Measurements from ENCODE around the gene LRSAM1. TPM values are rescaled to one million over a fixed set of nuclear protein-coding genes. Genes with fewer than 3 reads are reported as not detected.
A peak's percentile ranks its signal among the peaks of the same experiment; 100 is the strongest.

Gene LRSAM1
- total RNA-seq, 6 donors from 2014 or later: 12.9 to 77.5 (median 25.4) TPM

- H3K4me3 ChIP-seq: no peak overlapping the region
- peaks cover 3 to 90% (median 50%) of the 10 kb centered on the region in 4 donors for H3K36me3 ChIP-seq
- no peaks in the 10 kb centered on the region for H3K27me3 ChIP-seq
- whole genome bisulfite sequencing, 2 donors: 85 to 87% methylated on average over 9 of the region's 9 CpGs
- no peak for DNase-seq
- TF ChIP-seq POLR2A (IDR thresholded peaks at IDR 0.05): no peak
- TF ChIP-seq EP300 (IDR thresholded peaks at IDR 0.05): no peak
- no peak for TF ChIP-seq POLR2AphosphoS5 (IDR thresholded peaks at IDR 0.05)
- TF ChIP-seq CTCF (IDR thresholded peaks at IDR 0.05): no peak
- ATAC-seq (ENCODE audit: low FRiP score in 2 of 2): no peak
- H3K9me3 ChIP-seq: no peaks in the 10 kb centered on the region
- H3K27ac ChIP-seq: no peak overlapping the region
- H3K4me1 ChIP-seq: peaks cover 5 to 10% (median 7%) of the 10 kb centered on the region in 4 donors
Measured at GRCh38 chr9:127490535-127491230, 39.4 kb downstream of the LRSAM1 start.

- TF ChIP-seq CTCF (IDR thresholded peaks at IDR 0.05): no peak
- TF ChIP-seq POLR2AphosphoS5 (IDR thresholded peaks at IDR 0.05): no peak
- no peak for TF ChIP-seq POLR2A (IDR thresholded peaks at IDR 0.05)
- no peak for TF ChIP-seq EP300 (IDR thresholded peaks at IDR 0.05)
- peaks cover 5 to 14% (median 9%) of the 10 kb centered on the region in 4 donors for H3K4me1 ChIP-seq
- peak in 1 of 2 donors; percentile 13 for ATAC-seq (ENCODE audit: low FRiP score in 2 of 2)
- H3K4me3 ChIP-seq: no peak overlapping the region
- peak in 1 of 2 donors; percentile 61 for DNase-seq
- peaks cover 4 to 90% (median 48%) of the 10 kb centered on the region in 4 donors for H3K36me3 ChIP-seq
- H3K9me3 ChIP-seq: no peaks in the 10 kb centered on the region
- 92 to 100% methylated on average over 2 to 10 of the region's 10 CpGs for WGBS, 2 donors
- H3K27ac ChIP-seq: no peak overlapping the region
- H3K27me3 ChIP-seq: no peaks in the 10 kb centered on the region
Measured at GRCh38 chr9:127491516-127491915, 40.2 kb downstream of the LRSAM1 start.

- DNase-seq (peak in 1 of 2 donors; percentile 68), ATAC-seq (ENCODE audit: low FRiP score in 2 of 2) (no peak)
- peaks cover 5 to 14% (median 9%) of the 10 kb centered on the region in 4 donors for H3K4me1 ChIP-seq
- H3K4me3 ChIP-seq: no peak overlapping the region
- no peaks in the 10 kb centered on the region for H3K9me3 ChIP-seq
- H3K27me3 ChIP-seq: no peaks in the 10 kb centered on the region
- H3K27ac ChIP-seq: no peak overlapping the region
- 78 to 85% methylated on average over 14 of the region's 14 CpGs for WGBS, 2 donors
- H3K36me3 ChIP-seq: peaks cover 5 to 90% (median 54%) of the 10 kb centered on the region in 4 donors
- TF ChIP-seq POLR2A (IDR thresholded peaks at IDR 0.05) (no peak), CTCF (IDR thresholded peaks at IDR 0.05) (no peak), EP300 (IDR thresholded peaks at IDR 0.05) (no peak), POLR2AphosphoS5 (IDR thresholded peaks at IDR 0.05) (no peak)
Measured at GRCh38 chr9:127492616-127493015, 41.3 kb downstream of the LRSAM1 start.

GRCh38 chr9:127493592-127494303 lies 42.4 kb downstream of the LRSAM1 start:
- Histone ChIP-seq H3K27me3 (no peaks in the 10 kb centered on the region), H3K9me3 (no peaks in the 10 kb centered on the region), H3K4me1 (peaks cover 5 to 14% (median 9%) of the 10 kb centered on the region in 4 donors), H3K27ac (peak overlapping the region in 1 of 4 donors; percentile 35), H3K4me3 (no peak overlapping the region), H3K36me3 (peaks cover 5 to 89% (median 59%) of the 10 kb centered on the region in 4 donors)
- no peak for DNase-seq
- ATAC-seq (ENCODE audit: low FRiP score in 2 of 2): no peak
- TF ChIP-seq CTCF (IDR thresholded peaks at IDR 0.05) (no peak), POLR2AphosphoS5 (IDR thresholded peaks at IDR 0.05) (no peak), POLR2A (IDR thresholded peaks at IDR 0.05) (no peak), EP300 (IDR thresholded peaks at IDR 0.05) (no peak)
- WGBS, 2 donors: 88 to 89% methylated on average over 10 to 22 of the region's 22 CpGs

All from upper lobe of left lung (tissue), 6 donors.